ENCODE measurements around the gene BACE1. TPM values are rescaled to one million over a fixed set of nuclear protein-coding genes. Genes with fewer than 3 reads are reported as not detected.
A peak's percentile ranks its signal among the peaks of the same experiment; 100 is the strongest.

The BACE1 gene
- total RNA-seq, 2 donors from 2014 or later, result 11.9 to 20.3 TPM

- TF ChIP-seq CTCF (IDR thresholded peaks at IDR 0.05), result no peak
- Histone ChIP-seq H3K4me3 (peak overlapping the region in 1 of 2 donors; percentile 24), H3K9me3 (no peaks in the 10 kb centered on the region), H3K4me1 (peaks cover 0 to 19% of the 10 kb centered on the region in 2 donors), H3K27ac (no peak overlapping the region), H3K36me3 (no peaks in the 10 kb centered on the region), H3K27me3 (no peaks in the 10 kb centered on the region)
- DNase-seq (ENCODE audit: low spot score), result no peak
Observed at GRCh38 chr11:117299351-117300282, 16.4 kb downstream of the BACE1 start.

GRCh38 chr11:117298195-117298594 is 17.9 kb downstream of the BACE1 start:
- no peak for DNase-seq (ENCODE audit: low spot score)
- Histone ChIP-seq H3K27me3 (no peaks in the 10 kb centered on the region), H3K27ac (no peak overlapping the region), H3K4me3 (no peak overlapping the region), H3K4me1 (peaks cover 0 to 19% of the 10 kb centered on the region in 2 donors), H3K9me3 (no peaks in the 10 kb centered on the region), H3K36me3 (peaks cover 6% of the 10 kb centered on the region)
- no peak for TF ChIP-seq CTCF (IDR thresholded peaks at IDR 0.05)

DNA sequence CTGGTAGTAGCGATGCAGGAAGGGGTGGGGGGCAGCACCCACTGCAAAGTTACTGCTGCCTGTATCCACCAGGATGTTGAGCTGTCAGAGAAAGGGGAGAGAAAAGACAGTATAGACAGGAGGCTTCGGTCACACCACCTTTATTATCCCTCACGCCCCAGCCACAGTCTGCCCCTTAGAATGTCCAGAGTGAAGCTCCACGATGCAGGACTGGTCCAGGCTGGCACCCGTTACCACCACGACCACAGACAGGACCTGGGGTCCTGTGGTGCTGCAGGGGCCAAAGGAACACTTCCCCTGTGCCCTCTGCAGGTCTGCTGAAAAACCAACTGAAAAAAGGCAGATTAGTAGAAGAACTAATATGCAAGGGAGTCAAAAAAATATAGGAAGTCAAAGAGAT is 19.2 kb downstream of the BACE1 start:
- TF ChIP-seq CTCF (IDR thresholded peaks at IDR 0.05), result no peak
- Histone ChIP-seq H3K9me3 (no peaks in the 10 kb centered on the region), H3K4me1 (peaks cover 0 to 19% of the 10 kb centered on the region in 2 donors), H3K4me3 (no peak overlapping the region), H3K27ac (no peak overlapping the region), H3K27me3 (no peaks in the 10 kb centered on the region), H3K36me3 (peaks cover 18% of the 10 kb centered on the region)
- DNase-seq (ENCODE audit: low spot score), result no peak

GRCh38 chr11:117295438-117296137 is 20.5 kb downstream of the BACE1 start:
- Histone ChIP-seq H3K27ac (no peak overlapping the region), H3K9me3 (no peaks in the 10 kb centered on the region), H3K4me1 (peaks cover 0 to 14% of the 10 kb centered on the region in 2 donors), H3K27me3 (no peaks in the 10 kb centered on the region), H3K4me3 (no peak overlapping the region), H3K36me3 (peaks cover 30% of the 10 kb centered on the region)
- TF ChIP-seq CTCF (IDR thresholded peaks at IDR 0.05), result no peak
- no peak for DNase-seq (ENCODE audit: low spot score)

DNA sequence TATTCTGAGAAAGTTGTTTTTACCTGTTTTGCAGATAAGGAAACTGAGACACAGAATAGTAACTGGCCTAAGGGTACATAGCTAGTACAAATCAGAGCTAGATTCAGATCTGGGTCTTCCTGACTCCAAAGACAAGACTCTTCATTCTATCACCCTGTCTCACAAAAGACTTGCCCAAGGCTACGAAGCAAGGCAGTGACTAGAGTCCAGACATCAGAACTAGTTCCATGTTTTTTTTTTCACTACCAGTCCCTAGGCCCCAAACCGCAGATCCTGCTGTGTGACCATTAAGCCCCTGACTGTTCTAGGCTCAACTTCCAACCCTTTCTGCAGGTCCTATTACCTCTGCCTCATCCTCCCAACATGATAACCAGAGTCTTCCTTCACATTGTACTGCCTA is 23.4 kb downstream of the BACE1 start:
- Histone ChIP-seq H3K27me3 (no peaks in the 10 kb centered on the region), H3K4me1 (no peaks in the 10 kb centered on the region), H3K9me3 (no peaks in the 10 kb centered on the region), H3K27ac (no peak overlapping the region), H3K36me3 (peaks cover 44% of the 10 kb centered on the region), H3K4me3 (no peak overlapping the region)
- TF ChIP-seq CTCF (IDR thresholded peaks at IDR 0.05), result no peak
- DNase-seq (ENCODE audit: low spot score), result no peak

All from right atrium auricular region (tissue), 2 donors.